ENCODE results near the gene ATXN7L1.

GRCh38 chr7:105920766-105921165 lies 44.4 kb upstream of the ATXN7L1 start:
- no peak for TF ChIP-seq EZH2 (conservative IDR thresholded peaks at IDR 0.05; ENCODE audit: low read depth, low read length)
- no peak for TF ChIP-seq ZNF121 (CRISPR knock-in tag; IDR thresholded peaks at IDR 0.05)
